Measurements from ENCODE around the gene VDR.

GRCh38 chr12:47868552-47869031 lies 36.2 kb downstream of the VDR start:
- TF ChIP-seq, protein P1, sequence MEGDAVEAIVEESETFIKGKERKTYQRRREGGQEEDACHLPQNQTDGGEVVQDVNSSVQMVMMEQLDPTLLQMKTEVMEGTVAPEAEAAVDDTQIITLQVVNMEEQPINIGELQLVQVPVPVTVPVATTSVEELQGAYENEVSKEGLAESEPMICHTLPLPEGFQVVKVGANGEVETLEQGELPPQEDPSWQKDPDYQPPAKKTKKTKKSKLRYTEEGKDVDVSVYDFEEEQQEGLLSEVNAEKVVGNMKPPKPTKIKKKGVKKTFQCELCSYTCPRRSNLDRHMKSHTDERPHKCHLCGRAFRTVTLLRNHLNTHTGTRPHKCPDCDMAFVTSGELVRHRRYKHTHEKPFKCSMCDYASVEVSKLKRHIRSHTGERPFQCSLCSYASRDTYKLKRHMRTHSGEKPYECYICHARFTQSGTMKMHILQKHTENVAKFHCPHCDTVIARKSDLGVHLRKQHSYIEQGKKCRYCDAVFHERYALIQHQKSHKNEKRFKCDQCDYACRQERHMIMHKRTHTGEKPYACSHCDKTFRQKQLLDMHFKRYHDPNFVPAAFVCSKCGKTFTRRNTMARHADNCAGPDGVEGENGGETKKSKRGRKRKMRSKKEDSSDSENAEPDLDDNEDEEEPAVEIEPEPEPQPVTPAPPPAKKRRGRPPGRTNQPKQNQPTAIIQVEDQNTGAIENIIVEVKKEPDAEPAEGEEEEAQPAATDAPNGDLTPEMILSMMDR (IDR thresholded peaks at IDR 0.05), result no peak
- TF ChIP-seq POLR2A (IDR thresholded peaks at IDR 0.05), result no peak
- no peak for TF ChIP-seq EP300 (IDR thresholded peaks at IDR 0.05)

Measured in suprapubic skin (tissue), 3 donors.